ENCODE data around the gene SIRPB2.

Gene SIRPB2

GRCh38 chr20:1437235-1437904 lies 53.9 kb downstream of the SIRPB2 start:
- in situ Hi-C loops (cut with HindIII; ENCODE audit: low pct_ligation_motif_present, low sequenced_read_pairs), result loop anchor here (25.0 kb wide), 1 partner anchor 125 kb away; no protein-coding TSS in a partner anchor
- Histone ChIP-seq H3K27me3 (replicated peaks) (no peaks in the 10 kb centered on the region), H3K27ac (no peak overlapping the region), H3K36me3 (replicated peaks) (peaks cover 8% of the 10 kb centered on the region), H3K4me3 (ENCODE audit: low read depth, low read length) (no peak overlapping the region)
- peak; percentile 55 for DNase-seq
- TF ChIP-seq CTCF (IDR thresholded peaks at IDR 0.05; ENCODE audit: low read depth, low read length, missing control alignments), result peak; percentile 92

GRCh38 chr20:1436263-1436662 lies 55.0 kb downstream of the SIRPB2 start:
- H3K36me3 ChIP-seq (replicated peaks), result no peaks in the 10 kb centered on the region
- H3K27ac ChIP-seq, result no peak overlapping the region
- no peaks in the 10 kb centered on the region for H3K27me3 ChIP-seq (replicated peaks)
- TF ChIP-seq CTCF (IDR thresholded peaks at IDR 0.05; ENCODE audit: low read depth, low read length, missing control alignments), result no peak
- H3K4me3 ChIP-seq (ENCODE audit: low read depth, low read length), result no peak overlapping the region
- in situ Hi-C loops (cut with HindIII; ENCODE audit: low pct_ligation_motif_present, low sequenced_read_pairs), result loop anchor here (25.0 kb wide), 1 partner anchor 124 kb away; no protein-coding TSS in a partner anchor
- DNase-seq, result no peak

GRCh38 chr20:1435337-1435699 lies 55.9 kb downstream of the SIRPB2 start:
- H3K27ac ChIP-seq, result no peak overlapping the region
- H3K27me3 ChIP-seq (replicated peaks), result no peaks in the 10 kb centered on the region
- no peak overlapping the region for H3K4me3 ChIP-seq (ENCODE audit: low read depth, low read length)
- no peak for TF ChIP-seq CTCF (IDR thresholded peaks at IDR 0.05; ENCODE audit: low read depth, low read length, missing control alignments)
- H3K36me3 ChIP-seq (replicated peaks), result no peaks in the 10 kb centered on the region
- no peak for DNase-seq
- in situ Hi-C loops (cut with HindIII; ENCODE audit: low pct_ligation_motif_present, low sequenced_read_pairs), result loop anchor here (25.0 kb wide), 1 partner anchor 123 kb away; no protein-coding TSS in a partner anchor

- in situ Hi-C loops (cut with HindIII; ENCODE audit: low pct_ligation_motif_present, low sequenced_read_pairs), result loop anchor here (25.0 kb wide), 1 partner anchor 122 kb away; no protein-coding TSS in a partner anchor
- Histone ChIP-seq H3K27me3 (replicated peaks) (no peaks in the 10 kb centered on the region), H3K27ac (no peak overlapping the region), H3K4me3 (ENCODE audit: low read depth, low read length) (no peak overlapping the region), H3K36me3 (replicated peaks) (no peaks in the 10 kb centered on the region)
- peak; percentile 90 for DNase-seq
- TF ChIP-seq CTCF (IDR thresholded peaks at IDR 0.05; ENCODE audit: low read depth, low read length, missing control alignments), result no peak
Measured at GRCh38 chr20:1434571-1435336, 56.5 kb downstream of the SIRPB2 start.

GRCh38 chr20:1431158-1431557 lies 60.1 kb downstream of the SIRPB2 start:
- Histone ChIP-seq H3K27me3 (replicated peaks) (no peaks in the 10 kb centered on the region), H3K4me3 (ENCODE audit: low read depth, low read length) (no peak overlapping the region), H3K27ac (no peak overlapping the region), H3K36me3 (replicated peaks) (no peaks in the 10 kb centered on the region)
- no peak for TF ChIP-seq CTCF (IDR thresholded peaks at IDR 0.05; ENCODE audit: low read depth, low read length, missing control alignments)
- in situ Hi-C loops (cut with HindIII; ENCODE audit: low pct_ligation_motif_present, low sequenced_read_pairs), result loop anchor here (25.0 kb wide), 1 partner anchor 119 kb away; no protein-coding TSS in a partner anchor
- DNase-seq, result no peak
